HUDEP-2 (cell line): ENCODE measurements around the gene NAP1L4.
A peak's percentile ranks its signal among the peaks of the same experiment; 100 is the strongest.

Source experiments
- DNase-seq, 76 experiments: peaks; one replicate each; lab custom pipeline; 2025; ENCODE audit not compliant: unreplicated experiment in 76 of 76; lab: John Stamatoyannopoulos, UW

Gene NAP1L4

DNA sequence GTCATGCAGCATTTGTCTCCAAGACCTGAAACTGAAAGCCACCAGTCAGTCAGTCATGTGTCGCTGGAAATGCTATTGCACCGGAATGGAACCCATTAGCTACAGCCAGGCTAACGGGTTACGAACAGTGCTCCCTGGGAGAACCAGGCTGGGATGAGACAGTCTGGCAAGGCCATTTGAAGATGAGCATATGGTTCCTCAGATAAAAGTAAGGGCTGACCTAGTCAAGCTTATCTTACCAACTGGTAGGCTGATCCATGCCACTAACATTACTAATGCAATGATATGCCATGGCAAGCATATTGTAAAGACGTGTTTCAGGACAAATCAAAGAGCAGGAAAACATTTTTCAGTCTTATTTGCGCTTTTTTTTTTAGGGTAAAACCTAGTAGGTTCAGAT, 28.4 kb downstream of the NAP1L4 start:
- DNase-seq: peak in 60 of 76 experiments; percentile 8 to 81 (median 44)

DNA sequence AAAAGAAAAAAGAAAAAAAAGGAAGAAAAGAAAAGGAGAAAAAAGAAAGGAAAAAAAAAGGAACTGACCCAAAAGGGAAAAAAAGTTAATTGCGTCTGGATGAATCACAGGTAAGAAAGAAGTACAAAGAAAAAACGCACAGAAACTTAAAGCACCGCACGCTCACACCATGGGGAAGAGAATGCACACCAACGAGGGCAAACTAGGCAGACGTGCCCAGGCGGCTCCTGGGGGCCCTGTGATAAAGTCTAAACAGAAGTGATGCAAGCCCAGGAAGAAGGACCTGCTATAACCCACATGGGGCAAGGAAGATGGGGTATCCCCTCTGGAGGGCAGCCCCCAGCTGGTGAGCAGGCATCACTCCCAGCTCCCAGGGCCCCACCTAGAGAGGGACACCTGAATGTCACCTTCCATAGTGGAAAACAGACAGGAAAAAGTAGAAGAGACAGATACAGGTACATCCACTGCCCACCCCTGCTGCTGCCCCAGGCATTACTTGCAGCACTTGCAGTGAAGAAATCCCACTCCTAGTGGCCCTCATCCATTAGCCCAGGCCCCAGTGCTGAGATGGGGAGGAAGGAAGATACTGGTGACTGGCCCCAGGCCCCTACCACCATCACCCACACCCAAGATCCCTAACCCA, 28.9 kb downstream of the NAP1L4 start:
- no peak for DNase-seq

DNA sequence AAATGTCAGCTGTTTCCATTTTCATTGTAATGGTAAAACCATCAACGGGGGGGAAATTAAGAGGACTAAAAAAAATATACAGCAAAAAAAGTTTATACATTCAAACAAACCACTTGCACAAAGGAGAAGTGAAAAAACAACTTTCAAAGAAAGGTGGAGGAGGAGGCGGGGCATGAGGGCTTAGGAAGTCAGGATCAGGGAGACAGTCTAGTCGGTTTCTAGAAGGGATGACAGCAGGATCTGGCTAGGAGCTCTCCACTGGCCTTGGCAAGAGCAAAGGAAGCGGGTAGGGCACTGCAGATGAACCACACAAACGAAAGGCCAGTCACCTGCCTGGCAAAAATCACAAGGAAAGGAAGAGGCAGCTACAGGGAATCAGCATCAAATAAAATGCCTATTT, 31.0 kb downstream of the NAP1L4 start:
- DNase-seq: no peak

DNA sequence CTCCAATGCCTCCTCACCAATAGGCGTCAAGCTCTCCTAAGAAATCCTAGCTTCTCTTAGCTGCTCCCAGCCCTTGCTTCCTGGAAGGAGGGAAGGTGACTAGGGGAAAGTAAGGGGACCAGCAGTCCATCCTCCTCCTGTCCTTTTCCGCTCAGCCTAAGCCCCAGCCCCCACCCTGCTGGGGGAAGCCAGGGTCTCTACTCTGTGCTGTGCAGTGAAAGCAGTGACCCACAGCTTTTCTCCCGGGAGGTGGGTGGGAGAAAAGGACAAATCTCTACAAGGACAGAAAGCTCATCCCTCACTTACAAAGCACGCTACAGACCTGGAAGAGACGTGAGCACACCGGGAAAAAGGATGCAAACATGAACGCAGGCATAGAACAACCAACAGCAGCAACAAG, 32.0 kb downstream of the NAP1L4 start:
- DNase-seq: no peak

DNA sequence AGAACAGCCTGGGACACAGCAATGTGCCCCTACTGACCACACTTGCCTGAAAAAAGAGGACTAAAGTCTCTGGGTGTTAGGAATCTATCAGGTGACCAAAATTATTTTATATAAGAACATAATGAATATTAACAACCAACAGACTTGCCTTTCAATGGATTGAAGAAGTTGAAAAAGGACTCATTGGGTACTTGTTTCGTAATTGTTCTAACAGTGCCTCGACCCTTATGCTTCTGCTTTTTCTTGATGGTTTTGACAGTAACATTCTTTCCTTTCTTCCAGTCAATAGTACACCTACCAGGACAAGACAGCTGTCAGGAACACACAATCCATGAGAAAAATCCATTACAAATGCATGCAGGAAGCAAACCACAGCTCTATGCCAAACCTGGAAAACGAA, 33.9 kb downstream of the NAP1L4 start:
- DNase-seq: no peak

DNA sequence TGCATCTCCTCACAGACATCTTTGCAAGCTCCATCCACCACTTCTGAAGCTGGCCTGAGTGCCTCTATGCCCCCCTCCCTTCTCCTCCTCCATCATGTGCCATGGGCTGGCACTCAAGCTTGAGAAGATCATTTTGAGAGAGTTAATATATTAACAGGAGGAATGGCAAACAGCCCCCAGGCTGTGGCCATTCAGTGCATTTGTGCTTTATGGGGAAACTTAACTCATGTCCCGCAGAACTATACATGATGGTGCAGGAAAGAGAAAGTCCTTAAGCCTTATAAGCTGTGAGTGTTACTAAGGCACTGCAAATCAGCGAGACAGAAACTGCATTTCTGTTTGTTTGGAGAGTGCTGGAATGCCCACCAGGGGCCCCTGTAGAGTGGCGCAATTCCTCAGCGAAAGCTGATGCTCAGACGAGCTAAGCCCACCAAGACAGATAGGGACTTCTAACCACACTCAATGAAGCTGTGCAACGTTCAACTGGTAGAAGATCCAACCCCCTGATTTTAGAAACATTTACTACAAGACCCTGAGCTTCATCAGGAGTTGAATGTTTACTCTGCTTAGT, 36.1 kb downstream of the NAP1L4 start:
- DNase-seq: no peak

DNA sequence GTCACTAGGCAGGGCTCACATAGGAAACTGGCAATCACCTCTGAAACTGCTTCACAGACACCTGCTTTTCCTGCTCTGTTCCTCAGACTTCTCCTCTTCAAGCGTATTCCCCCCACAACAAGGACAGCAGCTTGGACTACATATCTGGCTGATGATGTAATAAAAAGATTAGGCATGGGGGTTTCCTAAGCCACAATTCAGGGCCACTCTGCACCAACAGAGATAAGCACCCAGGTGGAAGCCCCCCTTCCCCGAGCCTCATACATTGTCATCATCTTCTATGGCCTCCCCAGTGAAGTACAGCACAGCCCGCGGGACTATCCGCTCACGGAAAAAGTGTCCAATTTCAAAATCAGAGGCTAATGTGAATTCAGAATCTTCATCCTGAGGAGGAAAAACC, 37.9 kb downstream of the NAP1L4 start:
- no peak for DNase-seq

DNA sequence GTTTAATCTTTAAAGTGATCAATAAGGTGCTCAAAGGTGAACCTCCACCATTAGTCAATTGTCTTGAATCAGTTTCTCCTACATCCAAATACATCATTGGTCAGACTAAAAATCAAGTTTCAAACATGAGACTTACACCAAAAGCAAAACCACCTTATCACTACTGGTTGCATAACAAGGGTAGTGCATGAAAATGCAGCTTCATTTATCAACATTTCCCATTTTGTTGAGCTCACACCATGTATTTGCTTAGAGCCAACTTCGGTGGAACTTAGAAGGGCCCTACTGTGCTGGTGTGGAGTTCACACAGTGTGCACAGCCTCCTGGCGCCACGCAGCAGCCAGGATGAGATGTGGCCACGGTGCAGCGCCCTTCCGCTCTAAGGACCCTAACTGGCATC, 39.8 kb downstream of the NAP1L4 start:
- no peak for DNase-seq

DNA sequence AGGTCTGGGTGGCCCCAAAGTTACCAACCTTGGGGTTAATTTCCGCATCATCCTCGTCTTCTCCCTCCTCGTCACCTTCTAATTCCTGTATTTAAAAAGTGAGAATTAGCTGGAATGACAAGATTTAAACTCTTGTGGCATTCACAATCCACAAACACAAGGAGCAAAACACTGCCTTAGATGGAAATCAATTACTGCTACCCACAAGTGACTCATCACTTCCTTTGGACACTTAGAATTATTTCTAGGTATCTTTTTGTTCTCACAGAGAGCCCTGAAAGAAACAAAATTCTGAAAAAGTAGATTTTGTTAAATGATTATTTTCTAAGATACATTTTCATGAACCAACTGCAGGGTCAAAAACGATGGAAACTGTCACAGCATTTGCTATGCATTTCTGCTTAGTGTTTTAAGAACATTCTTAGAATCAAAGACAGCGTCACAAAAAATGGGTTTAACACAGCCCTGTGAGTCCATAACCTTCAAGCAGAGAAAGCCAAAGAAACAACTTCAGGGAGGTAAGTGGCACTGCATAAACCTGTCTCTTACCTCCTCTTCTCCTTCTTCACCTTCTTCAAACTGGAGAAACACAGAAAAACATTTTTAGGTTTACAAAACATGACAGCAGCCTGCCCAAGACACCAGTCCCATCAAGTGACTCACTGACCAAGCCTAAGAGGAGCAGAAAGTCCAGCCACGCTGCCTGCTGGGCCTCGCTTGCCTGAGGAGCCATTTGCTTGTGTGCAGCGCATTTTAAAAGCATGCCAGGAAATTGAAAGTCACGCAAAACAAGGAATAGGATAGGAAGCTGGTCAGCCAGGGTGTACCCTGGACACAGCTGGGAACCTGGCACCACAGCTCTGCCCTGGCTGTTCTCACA, 40.7 kb downstream of the NAP1L4 start:
- DNase-seq: no peak

DNA sequence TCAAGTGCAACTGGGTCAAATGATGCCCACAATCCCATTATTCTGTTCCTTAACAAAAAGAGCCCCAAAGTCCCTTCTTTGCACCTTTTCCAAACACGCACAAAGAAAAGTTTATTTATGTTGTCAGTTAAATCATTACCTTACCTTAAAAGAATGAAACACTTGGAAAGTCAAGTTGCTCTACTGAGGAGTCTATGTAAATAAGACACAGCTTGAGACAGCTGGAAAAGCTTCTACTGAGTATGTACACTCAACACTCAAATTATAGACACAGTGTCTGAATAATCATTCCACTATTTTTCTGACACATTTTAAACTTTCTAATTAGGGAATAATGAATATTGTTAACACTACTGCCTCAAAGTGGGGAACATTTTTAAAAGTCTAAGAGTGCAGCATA, 41.3 kb downstream of the NAP1L4 start:
- DNase-seq: no peak

DNA sequence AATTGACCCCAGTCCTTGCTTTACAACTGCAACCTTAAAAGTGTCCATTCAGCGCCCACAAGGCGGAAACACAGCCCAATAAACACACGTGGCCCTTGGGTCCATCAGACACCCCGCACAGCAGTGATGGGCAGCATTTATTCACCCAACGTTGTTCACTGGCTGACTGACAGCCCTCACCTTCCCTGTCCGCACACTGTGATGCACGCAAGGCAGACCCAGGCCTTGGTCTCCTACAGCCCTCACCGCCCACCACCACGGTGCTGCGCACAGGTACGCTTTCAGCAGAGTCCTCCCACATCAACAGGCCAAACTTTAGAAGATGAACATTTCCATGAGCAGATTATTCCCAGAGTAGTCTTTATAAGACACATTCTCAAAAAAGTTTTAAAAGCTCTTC, 42.2 kb downstream of the NAP1L4 start:
- no peak for DNase-seq

DNA sequence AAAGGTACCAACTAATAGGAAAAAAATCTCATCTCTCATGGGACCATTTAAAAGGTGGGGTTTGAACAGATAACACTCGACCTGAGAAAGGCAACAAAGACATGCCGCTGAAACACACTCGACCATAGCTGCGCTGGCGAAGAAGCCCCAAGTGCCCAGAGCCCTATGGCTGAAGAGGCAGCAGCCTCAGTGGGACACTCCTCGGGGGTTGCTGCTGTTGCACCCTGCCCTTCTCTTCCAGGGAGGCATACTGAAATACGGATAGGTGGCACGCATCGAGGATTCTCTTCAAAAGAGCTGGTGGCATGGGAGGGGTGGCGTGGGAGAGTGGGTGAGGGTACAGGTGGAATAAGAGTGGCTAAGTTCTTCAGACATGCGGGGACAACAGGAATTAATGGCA, 44.4 kb downstream of the NAP1L4 start:
- no peak for DNase-seq

DNA sequence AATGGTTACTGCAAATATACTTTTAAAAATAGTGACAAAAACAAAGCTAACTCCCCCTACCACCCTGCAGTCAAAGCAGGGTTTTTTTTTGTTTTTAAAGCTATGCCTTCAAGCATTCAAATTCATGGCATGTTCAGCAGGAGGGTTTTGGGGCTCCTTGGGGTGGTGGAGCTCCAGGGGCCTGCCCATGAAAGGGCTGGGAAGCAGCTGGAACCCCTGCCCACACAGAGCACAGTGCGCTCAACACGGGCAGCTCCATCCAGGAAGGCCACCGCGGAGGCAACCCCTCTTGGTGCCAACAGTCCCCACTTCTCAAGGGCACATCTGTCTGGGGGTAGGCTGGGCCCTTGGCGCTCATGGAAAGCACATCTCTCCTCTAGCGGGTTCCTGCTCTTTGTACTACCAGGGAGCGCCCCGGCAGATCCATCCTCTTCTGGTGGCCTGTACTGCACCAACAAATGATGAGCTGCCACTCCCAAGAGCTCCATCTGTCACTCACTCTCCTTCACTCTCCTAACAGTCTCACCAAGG, 46.3 kb downstream of the NAP1L4 start:
- no peak for DNase-seq

DNA sequence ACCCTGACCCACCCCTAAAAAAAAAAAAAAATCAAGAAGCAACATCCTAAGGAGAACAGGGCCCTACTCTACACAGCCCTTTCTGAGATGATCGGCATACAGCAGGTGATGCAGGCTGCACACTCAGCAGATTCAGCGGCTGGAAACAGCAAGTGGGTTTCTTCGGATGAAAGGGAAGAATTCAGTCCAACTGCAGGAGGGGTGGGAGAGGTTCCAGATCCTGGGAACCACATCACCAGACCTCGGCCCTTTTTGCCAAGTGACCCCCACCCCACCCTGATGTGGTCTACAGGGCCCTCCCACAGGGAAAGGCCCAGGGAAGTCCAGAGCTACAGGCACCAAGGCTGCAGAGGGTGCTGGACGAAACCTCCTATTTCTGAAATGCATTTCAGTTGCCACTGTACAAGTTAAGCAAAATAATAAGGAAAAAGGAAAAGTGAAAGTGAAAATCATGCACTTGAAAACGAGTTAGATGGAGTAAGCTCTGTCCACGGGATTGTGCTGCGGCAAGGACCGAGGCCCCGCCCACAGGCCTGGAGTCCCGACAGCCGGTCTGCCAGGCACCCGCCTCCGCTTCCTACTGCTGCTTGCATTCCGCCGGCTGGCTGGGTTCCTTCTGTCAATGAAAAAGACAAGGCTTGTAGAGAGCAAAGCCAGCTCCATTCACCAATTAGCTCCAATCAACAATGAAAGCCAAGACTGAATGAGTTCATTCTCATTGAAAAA, 46.9 kb downstream of the NAP1L4 start:
- DNase-seq: no peak

DNA sequence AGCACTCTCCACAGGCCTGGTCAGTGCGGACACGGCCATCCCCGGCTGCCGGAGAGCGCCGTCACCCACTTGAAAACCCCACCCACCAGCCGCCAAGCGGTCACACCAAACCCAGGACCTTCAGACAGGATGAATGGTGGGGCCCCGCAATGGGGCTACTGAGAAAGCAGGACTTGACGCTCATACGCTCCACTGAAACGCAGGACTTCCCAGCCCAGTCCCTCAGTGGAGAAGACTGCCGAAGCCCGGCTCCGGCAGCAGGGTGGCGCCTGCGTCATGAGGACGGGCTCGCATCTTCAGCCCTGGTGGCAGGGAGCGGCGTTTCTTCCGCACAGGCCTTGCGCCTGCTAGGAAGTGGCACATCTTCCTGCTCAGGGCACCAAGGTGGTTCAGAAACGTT, 47.6 kb downstream of the NAP1L4 start:
- DNase-seq: no peak

DNA sequence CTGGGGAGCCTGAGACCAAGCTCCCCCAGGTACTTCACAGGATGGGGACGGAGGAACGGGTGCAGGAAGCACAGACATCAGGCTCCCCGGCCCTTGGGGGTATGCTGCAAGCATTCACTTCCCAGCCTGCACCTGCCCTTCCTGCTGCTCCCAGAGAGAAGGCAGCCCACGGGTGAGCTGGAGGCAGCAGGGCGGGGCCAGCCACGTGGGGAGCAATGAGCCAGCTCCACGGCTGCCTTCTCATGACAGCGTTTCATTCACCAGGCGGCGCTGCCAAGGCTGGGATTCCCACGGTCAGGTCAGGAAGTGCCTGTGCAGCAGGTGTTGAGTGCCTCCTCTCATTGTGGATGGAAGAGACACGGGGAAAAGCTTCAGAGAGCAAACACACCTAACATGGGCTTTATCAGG, 48.4 kb downstream of the NAP1L4 start:
- peak in 2 of 76 experiments; percentile 20 to 25 for DNase-seq

DNA sequence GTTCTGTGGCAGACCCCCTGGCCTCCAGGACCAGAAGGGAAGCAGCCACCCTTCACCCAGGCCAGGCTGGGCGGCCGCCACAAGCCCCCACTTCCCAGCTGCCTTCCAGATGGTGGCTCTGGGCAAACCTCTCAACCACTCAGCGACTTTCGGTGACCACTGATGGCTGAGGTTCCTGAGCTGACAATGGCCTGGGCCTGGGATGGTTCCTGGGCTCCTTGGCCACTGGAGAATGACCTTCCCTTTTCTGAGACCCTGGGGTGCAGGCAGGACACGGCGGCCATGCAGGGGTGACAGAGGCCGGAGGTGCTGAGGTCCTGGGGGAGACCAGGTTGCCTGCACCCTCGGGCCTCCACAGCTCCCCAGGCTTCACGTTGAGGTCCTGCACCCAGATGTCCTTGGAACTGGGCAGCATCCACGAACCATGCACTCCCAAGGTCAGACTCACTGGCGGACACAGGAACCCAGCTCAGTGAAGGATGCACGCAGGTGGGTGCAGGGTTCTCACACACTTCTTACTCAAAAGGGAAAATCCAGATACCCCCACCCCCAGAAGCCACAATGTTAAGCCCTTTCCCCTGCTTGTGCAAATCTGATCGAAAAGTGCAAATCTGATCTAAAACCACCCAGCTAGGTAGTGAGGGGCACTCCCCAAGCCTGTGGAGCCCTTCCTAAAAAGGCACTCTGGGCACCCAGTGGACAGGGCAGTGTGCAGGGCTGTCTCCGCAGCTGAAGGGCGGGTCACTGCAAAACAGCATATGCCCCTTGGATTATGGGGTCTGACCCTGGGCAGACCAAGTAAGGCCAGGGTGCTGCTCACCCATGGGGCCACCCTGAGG, 49.0 kb downstream of the NAP1L4 start:
- DNase-seq: no peak

DNA sequence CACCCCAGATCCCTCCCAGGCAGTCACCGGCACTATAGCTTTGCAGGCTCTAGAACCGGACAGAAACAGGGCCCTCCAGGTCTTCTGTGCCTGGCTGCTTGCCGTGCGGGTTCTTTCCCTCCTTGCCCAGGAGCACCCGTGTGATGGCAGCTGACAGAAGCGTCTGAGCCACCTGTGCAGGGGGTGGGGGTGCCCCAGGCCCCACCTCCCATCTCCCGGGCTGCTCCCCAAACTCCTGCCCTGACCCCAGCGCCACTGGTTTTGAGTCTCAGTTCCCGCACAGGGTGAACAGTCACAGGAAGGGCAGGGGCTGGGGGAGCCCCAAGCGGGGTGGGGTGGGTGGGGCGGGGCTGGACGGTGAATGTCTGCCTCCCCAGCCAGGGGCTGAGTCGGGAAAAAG, 49.7 kb downstream of the NAP1L4 start:
- no peak for DNase-seq

DNA sequence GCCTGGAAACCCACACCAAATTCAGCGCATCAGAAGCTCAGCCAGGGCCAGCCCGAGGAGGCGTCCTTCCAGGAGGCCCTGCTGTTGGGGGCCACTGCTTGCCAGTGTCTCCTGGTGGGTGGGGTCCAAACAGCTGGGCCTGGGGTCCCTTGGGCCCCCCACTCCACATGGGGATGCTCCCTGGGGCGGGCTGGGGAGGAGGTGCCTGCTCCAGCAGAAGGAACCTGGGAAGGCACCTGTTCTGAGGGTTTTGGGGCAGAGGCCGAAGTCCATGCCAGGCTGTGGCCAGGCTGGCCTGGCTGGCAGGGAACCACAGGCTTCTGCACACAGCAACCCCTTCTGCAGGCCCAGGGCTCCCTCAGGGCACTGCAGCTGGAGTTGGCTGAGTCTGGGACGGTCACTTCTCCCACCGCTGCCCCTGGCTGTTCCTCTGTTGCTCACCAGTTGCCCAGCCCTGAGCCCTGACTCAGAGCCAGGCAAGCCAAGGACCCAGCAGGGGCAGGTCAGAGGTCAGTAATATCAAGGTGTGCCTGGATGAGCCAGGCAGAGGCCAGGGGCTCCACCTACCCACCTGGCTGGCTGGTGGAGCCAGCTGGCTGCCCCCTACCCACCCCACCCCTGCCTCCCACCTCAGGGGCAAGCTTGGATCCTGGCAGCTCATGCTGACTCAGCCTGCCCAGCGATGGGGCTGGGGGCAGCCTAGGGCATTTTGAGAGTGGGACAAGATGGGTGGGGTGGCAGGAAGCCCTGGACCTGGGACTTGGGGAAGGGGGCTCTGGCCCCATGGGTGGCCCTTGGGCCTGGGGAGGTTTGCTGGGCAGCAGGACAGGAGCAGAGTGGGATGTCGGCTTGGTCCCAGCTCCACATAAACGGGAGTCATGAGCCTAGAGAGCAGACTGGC, 51.0 kb downstream of the NAP1L4 start:
- peak in 6 of 76 experiments; percentile 1 to 33 (median 22) for DNase-seq
